GM10248 (cell line): ENCODE measurements around the gene DLG2.

Source experiments
- CTCF ChIA-PET: fragments of 300-600 bp; sonication (Branson Sonifier 250); formaldehyde crosslinking; extraction: SDS; loops from one replicate; lab custom pipeline; 2021; ENCODE audit warnings: antibody characterized with exemption; lab: Yijun Ruan, JAX
- POLR2A ChIA-PET: fragments of 350-650 bp; sonication (Branson Sonifier 250); formaldehyde crosslinking; extraction: SDS; loops from one replicate; lab custom pipeline; 2020; ENCODE audit warnings: antibody characterized with exemption; lab: Yijun Ruan, JAX
- DNase-seq: peaks from one replicate; pipeline ENCODE4 v3.0.0; 2012; ENCODE audit errors: extremely low spot score
- TF ChIP-seq, protein P1 (sequence below): IDR thresholded peaks from 2 replicates; pipeline ENCODE4 v1.5.1; 2012; ENCODE audit warnings: mild to moderate bottlenecking, low read depth; ENCODE audit errors: extremely low read depth, missing control alignments, control extremely low read depth

The DLG2 gene

DNA sequence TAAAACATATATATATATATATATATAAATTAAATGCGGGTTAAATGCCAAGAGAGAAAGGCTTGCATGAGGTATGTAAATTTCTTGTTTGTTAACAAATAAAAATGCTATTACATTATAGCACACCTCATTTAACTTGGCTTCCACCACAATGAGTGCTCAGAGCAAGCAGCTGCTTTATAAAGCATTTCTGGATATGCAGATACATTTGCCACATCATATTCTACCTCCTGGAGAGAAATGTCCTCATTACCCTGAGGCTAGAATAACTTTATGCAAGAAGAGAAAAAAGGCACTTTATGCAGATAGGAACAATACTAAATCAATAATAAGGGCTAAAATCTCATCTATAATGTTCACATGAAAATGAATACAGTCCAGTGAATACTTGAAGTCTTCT lies 2159.3 kb downstream of the DLG2 start:
- POLR2A ChIA-PET = no interaction called here

DNA sequence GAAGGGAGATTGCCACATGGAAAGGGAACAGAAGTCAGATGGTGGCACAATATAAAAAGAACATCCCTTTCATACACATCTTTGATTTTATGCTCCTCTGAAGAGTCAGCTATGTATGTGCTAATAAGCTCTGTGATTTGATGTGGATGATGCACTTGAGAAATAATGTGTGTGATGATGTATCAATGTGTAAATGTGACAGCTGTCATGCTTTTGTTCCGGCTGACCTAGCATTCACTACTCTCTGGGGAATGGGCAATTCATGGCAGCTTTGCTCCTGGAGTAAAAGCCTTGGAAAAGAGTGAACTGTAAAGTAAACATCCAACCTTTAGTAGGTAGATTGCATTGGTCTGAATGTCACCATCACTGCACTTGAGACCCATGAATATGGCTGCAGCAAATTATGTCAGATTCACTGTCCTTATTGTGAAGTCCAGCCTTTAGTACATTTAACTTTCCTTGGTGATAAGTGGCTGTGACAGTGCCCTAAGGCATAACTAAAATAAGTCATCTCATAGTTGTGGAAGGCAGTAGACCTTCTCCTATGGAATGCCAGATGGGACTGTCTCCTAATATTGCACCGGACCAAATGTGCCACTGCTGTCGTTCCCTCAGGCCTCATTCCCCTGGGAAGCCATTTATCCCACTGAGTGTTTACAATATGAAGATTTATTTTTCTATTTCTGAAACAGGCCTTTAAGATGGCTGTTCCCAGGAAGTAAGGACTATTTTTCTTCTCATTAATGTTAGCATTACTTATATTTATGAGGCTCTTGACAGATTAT lies 2162.8 kb downstream of the DLG2 start:
- TF ChIP-seq, protein P1, sequence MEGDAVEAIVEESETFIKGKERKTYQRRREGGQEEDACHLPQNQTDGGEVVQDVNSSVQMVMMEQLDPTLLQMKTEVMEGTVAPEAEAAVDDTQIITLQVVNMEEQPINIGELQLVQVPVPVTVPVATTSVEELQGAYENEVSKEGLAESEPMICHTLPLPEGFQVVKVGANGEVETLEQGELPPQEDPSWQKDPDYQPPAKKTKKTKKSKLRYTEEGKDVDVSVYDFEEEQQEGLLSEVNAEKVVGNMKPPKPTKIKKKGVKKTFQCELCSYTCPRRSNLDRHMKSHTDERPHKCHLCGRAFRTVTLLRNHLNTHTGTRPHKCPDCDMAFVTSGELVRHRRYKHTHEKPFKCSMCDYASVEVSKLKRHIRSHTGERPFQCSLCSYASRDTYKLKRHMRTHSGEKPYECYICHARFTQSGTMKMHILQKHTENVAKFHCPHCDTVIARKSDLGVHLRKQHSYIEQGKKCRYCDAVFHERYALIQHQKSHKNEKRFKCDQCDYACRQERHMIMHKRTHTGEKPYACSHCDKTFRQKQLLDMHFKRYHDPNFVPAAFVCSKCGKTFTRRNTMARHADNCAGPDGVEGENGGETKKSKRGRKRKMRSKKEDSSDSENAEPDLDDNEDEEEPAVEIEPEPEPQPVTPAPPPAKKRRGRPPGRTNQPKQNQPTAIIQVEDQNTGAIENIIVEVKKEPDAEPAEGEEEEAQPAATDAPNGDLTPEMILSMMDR = no peak
- POLR2A ChIA-PET = no interaction called here
- no peak for DNase-seq
- CTCF ChIA-PET = no interaction called here

More for the DNA sequence above, 2159.3 kb downstream of the DLG2 start:
- CTCF ChIA-PET = no interaction called here
- DNase-seq = no peak
- TF ChIP-seq, protein P1 = no peak

DNA sequence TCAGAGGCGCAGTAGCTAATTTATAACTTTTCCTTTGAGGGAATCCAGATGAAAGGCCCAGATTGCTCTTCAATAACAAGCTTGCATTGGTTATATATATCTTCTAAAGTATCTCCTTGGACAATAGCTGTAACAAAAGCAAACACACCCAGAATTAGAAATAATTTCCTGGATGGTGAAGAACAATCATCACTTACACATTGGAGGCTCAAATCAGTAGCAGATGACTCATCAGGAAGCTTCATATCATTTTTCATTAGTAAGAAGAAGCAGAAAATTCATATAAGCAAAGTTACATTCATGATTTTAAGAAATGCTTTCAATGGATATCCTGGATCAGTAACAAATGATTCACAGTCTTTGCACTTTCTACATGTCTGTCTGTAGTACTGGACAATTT lies 2167.3 kb downstream of the DLG2 start:
- ChIA-PET CTCF (no interaction called here), POLR2A (no interaction called here)
- TF ChIP-seq, protein P1 = no peak
- no peak for DNase-seq

DNA sequence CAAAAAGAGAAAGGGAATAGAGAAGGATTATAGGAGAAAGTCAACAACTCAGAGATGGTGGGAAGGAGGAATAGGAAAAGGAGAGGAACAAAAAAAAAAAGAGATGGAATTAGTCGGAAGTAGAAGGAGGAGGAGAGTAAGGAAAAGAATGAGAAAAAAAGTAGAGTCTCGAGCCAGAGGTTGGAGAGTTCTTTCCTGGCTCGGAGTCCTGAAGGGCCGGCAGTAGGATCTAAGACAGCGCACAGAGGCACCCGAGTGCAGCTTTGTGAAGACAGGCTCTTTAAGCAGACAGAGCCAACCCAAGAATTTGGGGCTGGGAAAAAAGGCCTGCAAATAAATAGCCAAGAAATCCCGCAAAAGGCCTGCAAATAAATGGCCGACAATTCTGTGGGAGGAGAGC lies 2170.6 kb downstream of the DLG2 start:
- ChIA-PET CTCF (interaction anchor here (0.8 kb wide), 1 partner anchor 9 kb away, joined by 3 read pairs; no protein-coding TSS in a partner anchor), POLR2A (no interaction called here)
- DNase-seq = no peak
- TF ChIP-seq, protein P1 = no peak

DNA sequence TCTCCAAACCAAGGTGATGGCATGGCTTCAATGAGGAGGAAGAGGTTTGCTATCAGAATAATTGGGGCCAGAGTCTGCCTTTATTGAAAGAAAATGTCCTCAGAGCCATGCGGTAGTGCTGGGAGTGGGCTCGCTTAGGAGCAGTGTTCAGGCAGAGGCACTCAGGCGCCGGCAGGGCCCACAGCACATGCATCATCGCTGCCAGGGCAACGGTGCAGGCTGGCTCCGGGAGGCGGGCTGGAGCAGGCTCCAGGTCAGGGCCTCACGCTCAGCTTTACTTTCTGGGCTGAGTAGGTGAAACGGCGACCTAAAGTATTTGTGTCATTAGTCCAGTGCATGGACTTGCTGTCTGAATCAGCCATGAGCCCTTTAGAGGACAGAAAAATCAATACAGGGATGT lies 2171.1 kb downstream of the DLG2 start:
- TF ChIP-seq, protein P1 = no peak
- ChIA-PET POLR2A (no interaction called here), CTCF (no interaction called here)
- no peak for DNase-seq

DNA sequence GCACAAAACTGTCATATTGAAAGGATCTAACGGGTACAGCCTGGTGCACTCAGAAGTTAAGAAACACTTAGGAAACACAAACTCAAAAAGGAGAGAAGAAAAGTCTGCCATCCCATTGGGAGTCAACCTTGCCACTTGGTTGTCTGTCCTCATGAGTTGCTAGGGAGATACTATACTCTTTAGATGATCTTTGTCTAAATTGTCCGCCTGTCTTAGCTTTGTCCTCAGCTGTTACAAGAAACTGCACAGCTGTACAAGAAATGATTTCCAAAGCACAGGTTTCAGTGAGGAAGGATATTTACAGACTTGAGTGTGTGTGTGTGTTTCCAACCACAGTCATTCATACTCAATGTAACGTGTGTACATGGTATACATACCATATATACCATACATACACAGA lies 2171.8 kb downstream of the DLG2 start:
- no peak for DNase-seq
- POLR2A ChIA-PET = no interaction called here
- TF ChIP-seq, protein P1 = no peak
- CTCF ChIA-PET = no interaction called here
